GM23248 (cell line): Measurements from ENCODE around the gene LAMA5. TPM values are rescaled to one million over a fixed set of nuclear protein-coding genes. Genes with fewer than 3 reads are reported as not detected.

Source experiments
- DNase-seq: peaks from one replicate; pipeline ENCODE4 v3.0.0-alpha.2; 2015
- H2AFZ ChIP-seq: fragments of 200-600 bp; sonication (generic); 2 replicates; pipeline ENCODE4 v1.6.1; 2016; ENCODE audit warnings: antibody characterized with exemption
- H3F3A ChIP-seq: fragments of 200-600 bp; sonication (generic); 2 replicates; pipeline ENCODE4 v1.6.1; 2016; ENCODE audit warnings: mild to moderate bottlenecking, antibody characterized with exemption, mixed run types; ENCODE audit not compliant: insufficient read depth
- H3K27ac ChIP-seq: fragments of 200-600 bp; sonication (generic); 2 replicates; pipeline ENCODE4 v1.5.1; 2016; ENCODE audit warnings: mild to moderate bottlenecking
- H3K27me3 ChIP-seq: fragments of 200-600 bp; sonication (generic); replicated peaks from 2 replicates; pipeline ENCODE4 v1.6.1; 2016; ENCODE audit warnings: mild to moderate bottlenecking; ENCODE audit not compliant: insufficient read depth
- H3K36me3 ChIP-seq: fragments of 200-600 bp; sonication (generic); 2 replicates; pipeline ENCODE4 v1.6.1; 2016; ENCODE audit warnings: low read depth, mild to moderate bottlenecking
- H3K4me1 ChIP-seq: fragments of 200-600 bp; sonication (generic); 2 replicates; pipeline ENCODE4 v1.6.1; 2016; ENCODE audit warnings: mild to moderate bottlenecking; ENCODE audit not compliant: insufficient read depth
- H3K4me2 ChIP-seq: fragments of 200-600 bp; sonication (generic); one replicate; pipeline ENCODE4 v1.6.1; 2016; ENCODE audit warnings: mild to moderate bottlenecking; ENCODE audit not compliant: unreplicated experiment
- H3K4me3 ChIP-seq: fragments of 200-600 bp; sonication (generic); 2 replicates; pipeline ENCODE4 v1.5.1; 2016; ENCODE audit warnings: mild to moderate bottlenecking
- H3K79me2 ChIP-seq: fragments of 200-600 bp; sonication (generic); 2 replicates; pipeline ENCODE4 v1.6.1; 2016; ENCODE audit warnings: mild to moderate bottlenecking; ENCODE audit not compliant: insufficient read depth
- H3K9ac ChIP-seq: fragments of 200-600 bp; sonication (generic); 2 replicates; pipeline ENCODE4 v1.6.1; 2016; ENCODE audit warnings: mild to moderate bottlenecking
- H3K9me2 ChIP-seq: fragments of 200-600 bp; sonication (generic); 2 replicates; pipeline ENCODE4 v1.6.1; 2016; ENCODE audit warnings: mixed run types, mild to moderate bottlenecking, moderate library complexity; ENCODE audit not compliant: insufficient read depth
- H3K9me3 ChIP-seq: fragments of 200-600 bp; sonication (generic); one replicate; pipeline ENCODE4 v1.6.1; 2017; ENCODE audit warnings: low read depth
- H4K20me1 ChIP-seq: fragments of 200-600 bp; sonication (generic); 2 replicates; pipeline ENCODE4 v1.6.0; 2016; ENCODE audit not compliant: insufficient read depth
- EZH2 ChIP-seq: fragments of 200-600 bp; sonication (generic); IDR thresholded peaks from 2 replicates; pipeline ENCODE4 v1.6.1; 2018; ENCODE audit warnings: antibody characterized with exemption, mild to moderate bottlenecking; ENCODE audit not compliant: insufficient read depth, poor library complexity, severe bottlenecking
- EZH2phosphoT487 ChIP-seq: fragments of 200-600 bp; sonication (generic); IDR thresholded peaks from 2 replicates; pipeline ENCODE4 v1.6.1; 2018; ENCODE audit warnings: antibody characterized with exemption, moderate library complexity, mild to moderate bottlenecking, low read depth; ENCODE audit not compliant: insufficient read depth
- WGBS, 2 experiments: methylation state at CpG; one replicate each; pipeline ENCODE4 v1.1.6; 2015 to 2017; ENCODE audit warnings: low lambda C conversion rate in 2 of 2, low coverage in 1 of 2; ENCODE audit errors: missing lambda C conversion rate in 2 of 2; 5-methylcytosine and 5-hydroxymethylcytosine counted together
- in situ Hi-C: fragments of 300-500 bp; cut with MboI; formaldehyde crosslinking; loops from 2 replicates; pipeline ENCODE4 v1.15.0; 2020
- polyA plus RNA-seq: library from polyadenylated mRNA; unstranded; fragments of >200 nt; fragmentation: Nextera tagmentation; extraction: Ambion mirVana; gene quantifications from 2 replicates; pipeline ENCODE4 v1.2.1, GENCODE V29; 2016
- total RNA-seq: library from RNA; depleted of rRNA; stranded (reverse); fragments of >200 nt; shearing (Covaris generic); gene quantifications from 2 replicates; pipeline ENCODE4 v1.2.3, GENCODE V29; 2014

The LAMA5 gene
- total and polyA plus RNA-seq, 2 experiments from 2014 or later, result 4.5 to 6.0 TPM

GRCh38 chr20:62392621-62393334, 25.7 kb upstream of the LAMA5 start:
- no peak overlapping the region for H3K9ac ChIP-seq
- no peaks in the 10 kb centered on the region for H4K20me1 ChIP-seq
- no peak overlapping the region for H3K4me3 ChIP-seq
- no peak overlapping the region for H3K4me2 ChIP-seq
- H3K79me2 ChIP-seq, result peaks cover 15% of the 10 kb centered on the region
- H3K9me2 ChIP-seq, result no peaks in the 10 kb centered on the region
- peaks cover 9% of the 10 kb centered on the region; the same call in 1 of the 2 replicates for H3K36me3 ChIP-seq
- no peak for DNase-seq
- no peaks in the 10 kb centered on the region for H3K27me3 ChIP-seq
- H3K9me3 ChIP-seq, result no peaks in the 10 kb centered on the region
- WGBS, 2 experiments, result 78 to 84% methylated on average over 20 to 21 of the region's 21 CpGs
- no peak overlapping the region for H3K27ac ChIP-seq
- H3K4me1 ChIP-seq, result peaks cover 8% of the 10 kb centered on the region; the same call in 1 of the 2 replicates
- H2AFZ ChIP-seq, result no peak overlapping the region
- in situ Hi-C loops, result loop anchor here (25.0 kb wide), 1 partner anchor 380 kb away; no protein-coding TSS in a partner anchor
- TF ChIP-seq EZH2phosphoT487 (no peak), EZH2 (no peak)
- peaks cover 16% of the 10 kb centered on the region; the same call in 1 of the 2 replicates for H3F3A ChIP-seq

DNA sequence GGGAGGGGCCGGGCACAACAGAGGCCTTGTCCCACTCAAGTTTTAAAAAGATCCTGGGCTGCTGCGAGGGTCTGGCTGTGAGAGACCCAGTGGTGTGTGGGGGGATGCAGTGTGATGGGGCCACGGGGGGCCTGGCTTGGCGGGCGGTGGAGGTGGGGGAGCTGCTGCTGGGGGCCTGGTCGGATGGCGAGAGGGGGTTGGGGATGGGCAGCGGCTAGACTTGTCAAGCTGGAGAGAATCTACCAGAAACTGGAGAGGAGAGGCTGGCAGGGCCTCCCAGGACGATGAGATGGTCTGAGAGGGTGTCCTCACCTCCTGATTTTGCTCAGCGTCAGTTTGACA, 24.9 kb upstream of the LAMA5 start:
- TF ChIP-seq EZH2 (no peak), EZH2phosphoT487 (no peak)
- Histone ChIP-seq H3K4me3 (no peak overlapping the region), H3K9me3 (no peaks in the 10 kb centered on the region), H3K27me3 (no peaks in the 10 kb centered on the region), H3K9ac (no peak overlapping the region), H3K9me2 (no peaks in the 10 kb centered on the region), H3K27ac (no peak overlapping the region), H3K79me2 (peaks cover 22% of the 10 kb centered on the region), H3K4me2 (no peak overlapping the region), H4K20me1 (no peaks in the 10 kb centered on the region), H3K4me1 (peaks cover 8% of the 10 kb centered on the region; the same call in 1 of the 2 replicates), H3F3A (peaks cover 16% of the 10 kb centered on the region; the same call in 1 of the 2 replicates), H2AFZ (no peak overlapping the region), H3K36me3 (peaks cover 9% of the 10 kb centered on the region; the same call in 1 of the 2 replicates)
- 90 to 100% methylated on average over 3 to 10 of the region's 10 CpGs for WGBS, 2 experiments
- in situ Hi-C loops, result loop anchor here (25.0 kb wide), 1 partner anchor 380 kb away; no protein-coding TSS in a partner anchor
- DNase-seq, result no peak

DNA sequence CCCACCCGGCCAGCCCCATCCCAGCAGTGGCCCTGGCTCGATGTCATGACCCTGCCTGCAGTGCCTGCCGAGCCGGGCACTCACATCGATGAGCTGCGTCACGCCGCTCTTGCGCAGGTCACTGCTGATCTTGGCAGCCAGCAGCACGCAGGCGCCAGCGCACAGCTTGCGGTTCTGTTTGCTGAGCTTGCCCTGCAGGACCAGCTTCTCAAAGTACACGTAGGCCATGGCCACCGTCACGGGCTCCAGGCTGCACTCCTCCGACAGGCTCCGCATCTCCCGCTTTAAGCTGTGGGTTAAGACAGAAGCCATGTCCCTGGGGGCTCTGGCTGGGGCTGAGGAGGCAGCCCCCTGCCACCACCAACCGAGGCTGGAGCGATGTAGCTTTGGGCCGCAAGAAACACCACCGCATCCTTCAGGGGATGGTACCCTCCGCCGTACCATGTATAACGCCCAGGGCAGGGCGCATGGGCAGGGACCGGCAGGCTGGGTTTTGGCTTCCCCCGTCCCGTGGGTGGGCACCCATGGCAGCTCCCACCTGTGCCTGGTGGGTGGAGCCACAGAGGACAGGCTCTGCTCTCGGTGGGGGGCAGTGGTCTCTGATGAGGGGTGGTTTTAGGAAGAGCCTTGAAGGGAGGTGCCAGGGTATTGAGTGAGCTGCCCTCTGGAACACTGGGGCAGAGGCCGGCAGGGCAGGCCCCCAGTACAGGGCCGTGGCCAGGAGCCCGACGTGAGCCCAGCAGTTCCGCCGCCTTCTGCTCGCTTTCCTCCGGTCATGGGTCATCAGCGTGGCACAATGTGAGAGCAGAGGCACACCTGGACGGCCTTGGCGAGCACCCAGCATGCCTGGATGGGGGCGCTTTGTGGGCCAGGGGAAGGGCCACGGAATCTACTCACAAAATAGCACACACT, 24.3 kb upstream of the LAMA5 start:
- H3K79me2 ChIP-seq, result peaks cover 28% of the 10 kb centered on the region
- no peak overlapping the region for H3K27ac ChIP-seq
- H4K20me1 ChIP-seq, result no peaks in the 10 kb centered on the region
- H3K4me3 ChIP-seq, result no peak overlapping the region
- 88 to 89% methylated on average over 43 of the region's 44 CpGs for WGBS, 2 experiments
- H3K4me2 ChIP-seq, result no peak overlapping the region
- no peak for DNase-seq
- H3K9ac ChIP-seq, result no peak overlapping the region
- H3K9me3 ChIP-seq, result no peaks in the 10 kb centered on the region
- H3K36me3 ChIP-seq, result peaks cover 9% of the 10 kb centered on the region; the same call in 1 of the 2 replicates
- TF ChIP-seq EZH2 (no peak), EZH2phosphoT487 (no peak)
- H3K27me3 ChIP-seq, result no peaks in the 10 kb centered on the region
- H3K9me2 ChIP-seq, result no peaks in the 10 kb centered on the region
- peaks cover 16% of the 10 kb centered on the region; the same call in 1 of the 2 replicates for H3F3A ChIP-seq
- no peak overlapping the region for H2AFZ ChIP-seq
- peaks cover 8% of the 10 kb centered on the region; the same call in 1 of the 2 replicates for H3K4me1 ChIP-seq
- in situ Hi-C loops, result loop anchor here (25.0 kb wide), 1 partner anchor 379 kb away; no protein-coding TSS in a partner anchor

DNA sequence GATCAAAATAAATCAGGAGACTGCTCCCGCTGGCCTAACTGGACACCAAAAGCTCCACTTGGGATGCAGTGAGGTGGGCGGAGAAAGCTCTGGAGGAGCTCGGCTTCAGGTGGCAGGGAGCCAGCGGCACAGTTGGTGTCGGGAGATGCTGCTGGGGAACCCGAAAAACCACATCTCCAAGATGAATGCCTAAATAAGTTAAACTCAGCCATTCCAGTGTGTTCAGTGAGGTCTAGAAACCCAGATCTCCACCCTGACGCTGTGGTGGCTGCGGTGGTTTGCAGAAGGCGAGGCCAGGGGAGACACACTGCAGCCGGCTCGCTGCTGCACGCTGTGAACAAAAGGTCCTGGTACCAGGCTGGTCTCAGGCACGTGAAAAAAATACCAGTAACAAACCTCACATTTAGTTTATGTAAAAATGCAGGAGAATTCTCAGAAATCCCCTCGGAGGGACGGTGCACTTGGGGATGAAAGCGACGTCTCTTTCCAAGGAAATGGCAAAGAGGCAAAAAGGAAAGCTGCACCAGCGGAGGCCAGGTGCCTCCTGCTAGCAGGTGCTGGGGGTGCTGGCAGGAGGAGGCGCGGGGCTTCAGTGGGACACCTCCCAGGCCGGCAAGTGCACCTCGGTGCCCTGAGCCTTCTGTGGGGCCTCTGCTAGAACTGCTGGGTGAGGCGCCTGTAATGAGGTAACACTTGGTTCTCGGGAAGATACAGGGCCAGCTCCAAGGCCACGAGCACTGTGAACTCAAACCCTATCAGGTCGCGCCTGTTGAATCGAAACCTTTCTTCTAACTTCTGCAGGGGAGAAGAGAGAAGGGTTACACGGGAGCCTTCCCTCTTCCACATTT, 23.4 kb upstream of the LAMA5 start:
- Histone ChIP-seq H3K9me3 (no peaks in the 10 kb centered on the region), H3K79me2 (peaks cover 37% of the 10 kb centered on the region), H3K9ac (no peak overlapping the region), H3K4me2 (no peak overlapping the region), H2AFZ (no peak overlapping the region), H4K20me1 (no peaks in the 10 kb centered on the region), H3F3A (peaks cover 16% of the 10 kb centered on the region; the same call in 1 of the 2 replicates), H3K4me1 (peaks cover 9% of the 10 kb centered on the region), H3K9me2 (no peaks in the 10 kb centered on the region), H3K4me3 (no peak overlapping the region), H3K27ac (no peak overlapping the region), H3K36me3 (peaks cover 9% of the 10 kb centered on the region; the same call in 1 of the 2 replicates), H3K27me3 (no peaks in the 10 kb centered on the region)
- TF ChIP-seq EZH2 (no peak), EZH2phosphoT487 (no peak)
- DNase-seq, result no peak
- WGBS, 2 experiments, result 82% methylated on average over 28 to 29 of the region's 29 CpGs
- in situ Hi-C loops, result loop anchor here (25.0 kb wide), 1 partner anchor 378 kb away; no protein-coding TSS in a partner anchor
